GM12878 (cell line): ENCODE data around the gene ALG8. TPM values are rescaled to one million over a fixed set of nuclear protein-coding genes. Genes with fewer than 3 reads are reported as not detected.
A peak's percentile ranks its signal among the peaks of the same experiment; 100 is the strongest.
"Not testable (repeated sequence)": the region's sequence is repeated elsewhere in the genome, so short reads cannot be mapped to it uniquely, and the experiment has no call there.

ENCODE experiments used
- ATAC-seq: fragments of 200-7000 bp; cut with Tn5 transposase; 3 replicates; pipeline ENCODE4 v1.9.1; 2020; ENCODE audit warnings: mild to moderate bottlenecking, moderate library complexity
- BruUV-seq: library from RNA; stranded (reverse); fragments of 400-500 nt; replicated peaks from 2 replicates; lab custom pipeline; 2021; lab: Mats Ljungman, UMichigan
- CTCF ChIA-PET: fragments of 300-600 bp; sonication (Branson Sonifier 250); formaldehyde crosslinking; extraction: SDS; loops from one replicate; lab custom pipeline; 2021; ENCODE audit warnings: inconsistent platforms; lab: Yijun Ruan, JAX
- POLR2A ChIA-PET: fragments of 350-600 bp; formaldehyde crosslinking; extraction: SDS; loops from one replicate; lab custom pipeline; 2021; ENCODE audit warnings: inconsistent platforms; lab: Charles Lee
- RAD21 ChIA-PET: fragments of 300-600 bp; sonication (Branson Sonifier 250); formaldehyde crosslinking; loops from one replicate; lab custom pipeline; 2023; ENCODE audit warnings: antibody characterized with exemption; ENCODE audit not compliant: unreplicated experiment; lab: Charles Lee
- SMC1A ChIA-PET: fragments of 300-600 bp; sonication (Branson Sonifier 250); formaldehyde crosslinking; loops from one replicate; lab custom pipeline; 2023; ENCODE audit not compliant: unreplicated experiment, uncharacterized antibody; lab: Charles Lee
- DNase-seq: peaks from one replicate; pipeline ENCODE4 v3.0.0-alpha.2; 2011; ENCODE audit warnings: low read depth, low spot score
- FAIRE-seq: peaks from 3 replicates; lab custom pipeline; 2011; peaks lifted over from hg19 to GRCh38; lab: Jason Lieb, UNC
- H2AFZ ChIP-seq: 2 replicates; pipeline ENCODE4 v1.6.0; 2011; ENCODE audit warnings: low read depth, low read length, control low read depth; ENCODE audit not compliant: control insufficient read depth
- H3K27ac ChIP-seq: 2 replicates; pipeline ENCODE4 v1.5.1; 2011; ENCODE audit warnings: control low read depth; ENCODE audit not compliant: control insufficient read depth, insufficient read depth
- H3K27me3 ChIP-seq, 2 experiments: replicated peaks in 1 of 2; 2 replicates each; pipeline versions ENCODE4 v1.6.0 to v1.6.1; 2011; ENCODE audit warnings: low read length in 1 of 2; ENCODE audit not compliant: control insufficient read depth in 2 of 2, insufficient read depth in 2 of 2
- H3K36me3 ChIP-seq, 2 experiments: 2 replicates each; pipeline ENCODE4 v1.5.1; 2011; ENCODE audit warnings: low read length in 1 of 2; ENCODE audit not compliant: control insufficient read depth in 2 of 2, insufficient read depth in 2 of 2
- H3K4me1 ChIP-seq: 2 replicates; pipeline ENCODE4 v1.6.1; 2011; ENCODE audit warnings: mild to moderate bottlenecking, low read length, moderate library complexity, mixed read lengths; ENCODE audit not compliant: control insufficient read depth, insufficient read depth
- H3K4me2 ChIP-seq: 2 replicates; pipeline ENCODE4 v1.6.0; 2011; ENCODE audit warnings: control low read depth; ENCODE audit not compliant: control insufficient read depth, insufficient read depth
- H3K4me3 ChIP-seq: fragments of 200-600 bp; sonication (generic); 2 replicates; pipeline ENCODE4 v1.5.1; 2016
- H3K79me2 ChIP-seq: 2 replicates; pipeline ENCODE4 v1.6.0; 2011; ENCODE audit warnings: low read length; ENCODE audit not compliant: control insufficient read depth, insufficient read depth
- H3K9ac ChIP-seq: 2 replicates; pipeline ENCODE4 v1.8.0; 2011; ENCODE audit warnings: low read length, control low read depth, mixed read lengths; ENCODE audit not compliant: control insufficient read depth, insufficient read depth
- H3K9me3 ChIP-seq: replicated peaks from 3 replicates; pipeline ENCODE4 v1.5.1; 2011; ENCODE audit warnings: mild to moderate bottlenecking, low read length; ENCODE audit not compliant: control insufficient read depth, insufficient read depth
- H4K20me1 ChIP-seq: 2 replicates; pipeline ENCODE4 v1.6.0; 2011; ENCODE audit not compliant: control insufficient read depth, insufficient read depth
- FOXM1 ChIP-seq: IDR thresholded peaks from 2 replicates; pipeline ENCODE4 v1.6.1; 2012; ENCODE audit warnings: low read depth, mild to moderate bottlenecking, inconsistent platforms, low read length, moderate library complexity
- GABPA ChIP-seq: IDR thresholded peaks from 2 replicates; pipeline ENCODE4 v1.6.1; 2014; ENCODE audit warnings: antibody characterized with exemption, low read depth, mild to moderate bottlenecking, inconsistent platforms
- KDM1A ChIP-seq: fragments of 200-600 bp; sonication (generic); IDR thresholded peaks from 2 replicates; pipeline ENCODE4 v1.6.1; 2016; ENCODE audit warnings: borderline replicate concordance
- ZNF24 ChIP-seq: fragments of 450-650 bp; IDR thresholded peaks from 2 replicates; pipeline ENCODE4 v1.6.1; 2017; ENCODE audit warnings: antibody characterized with exemption, mild to moderate bottlenecking
- ZNF384 ChIP-seq: IDR thresholded peaks from 2 replicates; pipeline ENCODE4 v1.6.1; 2012; ENCODE audit warnings: low read depth, mild to moderate bottlenecking, low read length, improper control_type of control experiment, borderline replicate concordance
- WGBS: methylation state at CpG from one replicate; pipeline ENCODE4 v1.1.6; 2016; ENCODE audit warnings: low lambda C conversion rate; ENCODE audit not compliant: insufficient replicate concordance, insufficient coverage; ENCODE audit errors: missing lambda C conversion rate; 5-methylcytosine and 5-hydroxymethylcytosine counted together
- in situ Hi-C: fragments of 300-500 bp; cut with MboI; formaldehyde crosslinking; loops from 9 replicates; pipeline ENCODE4 v1.14.3; 2018; ENCODE audit warnings: mixed read lengths
- intact Hi-C: fragments of 100-400 bp; cut with micrococcal nuclease; formaldehyde crosslinking; loops from one replicate; pipeline ENCODE4 v1.14.2; 2022; ENCODE audit not compliant: unreplicated experiment
- polyA plus RNA-seq, 11 experiments: library from polyadenylated mRNA; depleted of rRNA in 4 of 11; unstranded in 6 of 11; stranded (reverse) in 5 of 11; fragments of >200 nt; fragmentation: Nextera tagmentation in 4 of 11; fragmentation: Illumina TruSeq in 1 of 11; extraction: Ambion mirVana in 4 of 11; extraction: Trizol in 1 of 11; gene quantifications; 1 replicate in 1 of 11; 2 replicates in 10 of 11; pipeline versions ENCODE4 v1.2.1 to v1.2.3, GENCODE V29; 2011 to 2016; ENCODE audit warnings: inconsistent platforms in 2 of 11, missing spikeins in 2 of 11, low read depth in 1 of 11
- total RNA-seq, 4 experiments: library from RNA; depleted of rRNA in 3 of 4; stranded (reverse); fragments of >200 nt in 3 of 4; fragmentation: Illumina TruSeq in 1 of 4; extraction: Trizol in 1 of 4; gene quantifications; 2 replicates each; pipeline versions ENCODE4 v1.2.1 to v1.2.3, GENCODE V29; 2013 to 2021
- TF ChIP-seq, protein P1 (sequence below): fragments of 450-650 bp; IDR thresholded peaks from 2 replicates; pipeline ENCODE4 v1.6.1; 2018; ENCODE audit warnings: borderline replicate concordance, mild to moderate bottlenecking; ENCODE audit not compliant: partially characterized antibody
- TF ChIP-seq, protein P2 (sequence below): fragments of 450-650 bp; IDR thresholded peaks from 2 replicates; pipeline ENCODE4 v1.6.1; 2016; ENCODE audit warnings: mild to moderate bottlenecking

ALG8 gene
- total and polyA plus RNA-seq, 10 of the 15 experiments (the other 5 are each of a cell fraction or from before 2014, with no cell fraction given), result 45.7 to 105 (median 68.4) TPM

DNA sequence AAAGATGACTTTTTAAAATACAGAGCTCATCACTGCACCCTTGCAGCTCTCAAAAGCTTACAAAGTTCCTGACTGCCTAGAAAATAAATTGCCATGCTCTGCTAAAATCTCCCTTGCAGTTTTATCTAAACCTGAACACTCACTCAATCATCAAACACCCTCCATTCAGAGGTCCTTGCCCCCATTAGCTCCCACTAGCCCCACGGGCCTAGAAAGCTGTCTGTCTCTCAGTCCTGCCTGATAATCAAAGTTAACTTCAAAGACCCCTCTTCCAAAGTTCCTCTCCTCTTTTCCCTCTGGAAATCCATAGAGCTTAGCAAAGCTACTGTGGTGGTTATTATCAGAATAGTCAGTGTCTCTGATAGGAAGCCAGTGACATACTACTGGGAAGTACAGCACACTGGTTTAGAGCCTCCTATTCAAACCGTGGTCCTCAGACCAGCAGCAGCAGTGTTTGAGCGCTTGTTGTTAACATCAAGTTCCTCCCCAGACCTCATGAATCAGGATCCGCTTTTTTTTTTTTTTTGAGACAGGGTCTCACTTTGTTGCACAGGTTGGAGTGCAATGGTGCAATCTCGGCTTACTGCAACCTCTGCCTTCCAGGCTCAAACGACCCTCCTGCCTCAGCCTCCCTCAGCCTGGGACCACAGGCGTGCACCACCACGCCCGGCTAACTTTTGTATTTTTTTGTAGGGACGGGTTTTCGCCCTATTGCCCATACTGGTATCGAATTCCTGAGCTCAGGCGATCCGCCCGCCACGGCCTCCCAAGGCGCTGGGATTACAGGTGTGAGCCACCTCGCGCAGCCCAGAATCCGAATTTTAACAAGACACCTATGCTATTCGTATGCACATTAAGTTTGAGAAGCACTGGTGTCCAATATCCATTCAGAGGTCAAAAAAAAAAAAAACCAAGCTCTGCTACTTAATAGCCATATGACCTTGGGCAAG, 60.9 kb downstream of the ALG8 start:
- intact Hi-C loops, result loop anchor here (2.0 to 10.0 kb wide), 3 partner anchors 60 to 484 kb away; partner anchors contain the start of gene ALG8
- peak; percentile 15; the same call in 1 of the 3 replicates for ATAC-seq
- RAD21 ChIA-PET, result interaction anchor here (0.8 to 2.7 kb wide), 6 partner anchors 16 to 486 kb away, joined by 3 to 7 read pairs (median 4); partner anchors contain the start of gene ALG8

DNA sequence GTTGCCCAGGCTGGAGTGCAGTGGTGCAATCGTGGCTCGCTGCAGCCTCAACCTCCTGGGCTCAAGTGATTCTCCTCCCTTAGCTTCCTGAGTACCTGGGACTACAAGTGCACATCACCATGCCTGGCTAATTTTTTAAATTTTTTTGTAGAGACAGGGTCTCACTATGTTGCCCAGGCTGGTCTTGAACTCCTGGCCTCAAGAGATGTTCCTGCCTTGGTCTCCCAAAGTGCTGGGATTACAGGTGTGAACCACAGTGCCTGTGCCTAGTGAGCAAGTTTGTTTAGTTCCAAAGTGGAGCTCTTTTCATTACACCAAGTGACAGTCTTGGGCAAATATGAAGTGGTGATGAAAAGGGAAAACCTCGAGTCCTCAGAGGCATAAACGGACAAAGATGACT, 61.8 kb downstream of the ALG8 start:
- RAD21 ChIA-PET, DNase-seq, H3K27ac ChIP-seq, in situ Hi-C loops, H3K36me3 ChIP-seq, H2AFZ ChIP-seq, H3K9me3 ChIP-seq, FAIRE-seq, H4K20me1 ChIP-seq, BruUV-seq, ATAC-seq, H3K4me1 ChIP-seq, H3K27me3 ChIP-seq: not testable (repeated sequence)
- ChIA-PET CTCF (interaction anchor here (0.7 to 1.8 kb wide), 8 partner anchors 9 to 487 kb away, joined by 3 to 7 read pairs (median 4); no protein-coding TSS in a partner anchor), SMC1A (interaction anchor here (0.6 to 3.0 kb wide), 6 partner anchors 31 to 304 kb away, joined by 3 to 21 read pairs (median 4); partner anchors contain the start of gene ALG8), POLR2A (interaction anchor here (0.7 to 1.0 kb wide), 2 partner anchors 20 to 27 kb away, joined by 3 read pairs; no protein-coding TSS in a partner anchor)
- intact Hi-C loops, result loop anchor here (5.0 to 10.0 kb wide), 2 partner anchors 347 to 485 kb away; no protein-coding TSS in a partner anchor
- peak overlapping the region; percentile 87 for H3K4me2 ChIP-seq
- peaks cover 51% of the 10 kb centered on the region for H3K79me2 ChIP-seq
- WGBS, result 75% methylated on average over 4 of the region's 4 CpGs
- peak overlapping the region; percentile 90 for H3K9ac ChIP-seq
- H3K4me3 ChIP-seq, result peak overlapping the region; percentile 74

More for the DNA sequence above, 60.9 kb downstream of the ALG8 start:
- Histone ChIP-seq H2AFZ (peak overlapping the region; percentile 86; the same call in 1 of the 2 replicates), H3K27ac (peak overlapping the region; percentile 75), H4K20me1 (peaks cover 7% of the 10 kb centered on the region), H3K36me3 (peaks cover 0 to 3% of the 10 kb centered on the region in 2 experiments; a peak in 1 of 4 replicates), H3K79me2 (peaks cover 51% of the 10 kb centered on the region), H3K9me3 (no peaks in the 10 kb centered on the region), H3K4me3 (peak overlapping the region; percentile 74), H3K4me2 (peak overlapping the region; percentile 87), H3K27me3 (no peaks in the 10 kb centered on the region), H3K9ac (peak overlapping the region; percentile 90), H3K4me1 (peaks cover 4% of the 10 kb centered on the region)
- TF ChIP-seq KDM1A (no peak), FOXM1 (no peak), ZNF384 (peak; percentile 68), GABPA (no peak), ZNF24 (no peak)
- TF ChIP-seq, protein P1, sequence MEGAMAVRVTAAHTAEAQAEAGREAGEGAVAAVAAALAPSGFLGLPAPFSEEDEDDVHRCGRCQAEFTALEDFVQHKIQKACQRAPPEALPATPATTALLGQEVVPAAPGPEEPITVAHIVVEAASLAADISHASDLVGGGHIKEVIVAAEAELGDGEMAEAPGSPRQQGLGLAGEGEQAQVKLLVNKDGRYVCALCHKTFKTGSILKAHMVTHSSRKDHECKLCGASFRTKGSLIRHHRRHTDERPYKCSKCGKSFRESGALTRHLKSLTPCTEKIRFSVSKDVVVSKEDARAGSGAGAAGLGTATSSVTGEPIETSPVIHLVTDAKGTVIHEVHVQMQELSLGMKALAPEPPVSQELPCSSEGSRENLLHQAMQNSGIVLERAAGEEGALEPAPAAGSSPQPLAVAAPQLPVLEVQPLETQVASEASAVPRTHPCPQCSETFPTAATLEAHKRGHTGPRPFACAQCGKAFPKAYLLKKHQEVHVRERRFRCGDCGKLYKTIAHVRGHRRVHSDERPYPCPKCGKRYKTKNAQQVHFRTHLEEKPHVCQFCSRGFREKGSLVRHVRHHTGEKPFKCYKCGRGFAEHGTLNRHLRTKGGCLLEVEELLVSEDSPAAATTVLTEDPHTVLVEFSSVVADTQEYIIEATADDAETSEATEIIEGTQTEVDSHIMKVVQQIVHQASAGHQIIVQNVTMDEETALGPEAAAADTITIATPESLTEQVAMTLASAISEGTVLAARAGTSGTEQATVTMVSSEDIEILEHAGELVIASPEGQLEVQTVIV, result no peak
- TF ChIP-seq, protein P2, sequence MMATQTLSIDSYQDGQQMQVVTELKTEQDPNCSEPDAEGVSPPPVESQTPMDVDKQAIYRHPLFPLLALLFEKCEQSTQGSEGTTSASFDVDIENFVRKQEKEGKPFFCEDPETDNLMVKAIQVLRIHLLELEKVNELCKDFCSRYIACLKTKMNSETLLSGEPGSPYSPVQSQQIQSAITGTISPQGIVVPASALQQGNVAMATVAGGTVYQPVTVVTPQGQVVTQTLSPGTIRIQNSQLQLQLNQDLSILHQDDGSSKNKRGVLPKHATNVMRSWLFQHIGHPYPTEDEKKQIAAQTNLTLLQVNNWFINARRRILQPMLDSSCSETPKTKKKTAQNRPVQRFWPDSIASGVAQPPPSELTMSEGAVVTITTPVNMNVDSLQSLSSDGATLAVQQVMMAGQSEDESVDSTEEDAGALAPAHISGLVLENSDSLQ, result no peak
- in situ Hi-C loops, result no loop called here
- WGBS, result 17% methylated on average over 20 of the region's 21 CpGs
- POLR2A ChIA-PET, result interaction anchor here (0.6 to 1.8 kb wide), 7 partner anchors 53 to 781 kb away, joined by 3 to 8 read pairs (median 3); partner anchors contain the start of genes ALG8 and NARS2
- no TSS peak for BruUV-seq
- CTCF ChIA-PET, result interaction anchor here (0.7 to 1.9 kb wide), 9 partner anchors 10 to 486 kb away, joined by 3 to 7 read pairs (median 4); partner anchors contain the start of gene ALG8
- DNase-seq (no peak), FAIRE-seq (no peak)
- SMC1A ChIA-PET, result interaction anchor here (0.8 to 3.0 kb wide), 8 partner anchors 32 to 485 kb away, joined by 3 to 21 read pairs (median 4); partner anchors contain the start of gene ALG8
